HG02763 (cell line): ENCODE measurements around the gene RNF180.
A peak's percentile ranks its signal among the peaks of the same experiment; 100 is the strongest.
"Not testable (repeated sequence)": the region's sequence is repeated elsewhere in the genome, so short reads cannot be mapped to it uniquely, and the experiment has no call there.

Source experiments
- ATAC-seq: cut with Tn5 transposase; IDR thresholded peaks from one replicate; pipeline ENCODE4 v1.9.1; 2021; ENCODE audit warnings: mild to moderate bottlenecking, moderate library complexity; ENCODE audit not compliant: unreplicated experiment

The RNF180 gene

GRCh38 chr5:64180661-64181343 is 15.2 kb downstream of the RNF180 start:
- ATAC-seq = no peak

GRCh38 chr5:64181440-64181839 is 15.8 kb downstream of the RNF180 start:
- ATAC-seq = no peak

- ATAC-seq = no peak
Observed at GRCh38 chr5:64183956-64184355, 18.3 kb downstream of the RNF180 start.

- no peak for ATAC-seq
Observed at GRCh38 chr5:64184832-64185231, 19.2 kb downstream of the RNF180 start.

GRCh38 chr5:64188776-64189175 is 23.1 kb downstream of the RNF180 start:
- ATAC-seq = no peak

GRCh38 chr5:64190562-64191306 is 25.1 kb downstream of the RNF180 start:
- no peak for ATAC-seq

GRCh38 chr5:64195981-64196380 is 30.3 kb downstream of the RNF180 start:
- ATAC-seq = no peak

- no peak for ATAC-seq
Observed at GRCh38 chr5:64199425-64199824, 33.8 kb downstream of the RNF180 start.

- no peak for ATAC-seq
Observed at GRCh38 chr5:64201996-64202395, 36.4 kb downstream of the RNF180 start.

GRCh38 chr5:64206653-64207052 is 41.0 kb downstream of the RNF180 start:
- no peak for ATAC-seq

GRCh38 chr5:64207978-64208377 is 42.3 kb downstream of the RNF180 start:
- no peak for ATAC-seq

GRCh38 chr5:64209353-64209752 is 43.7 kb downstream of the RNF180 start:
- ATAC-seq = no peak

GRCh38 chr5:64210866-64211265 is 45.2 kb downstream of the RNF180 start:
- no peak for ATAC-seq

GRCh38 chr5:64213011-64213410 is 47.4 kb downstream of the RNF180 start:
- no peak for ATAC-seq

- ATAC-seq = no peak
Observed at GRCh38 chr5:64213531-64213930, 47.9 kb downstream of the RNF180 start.

- no peak for ATAC-seq
Observed at GRCh38 chr5:64214132-64214531, 48.5 kb downstream of the RNF180 start.

- no peak for ATAC-seq
Observed at GRCh38 chr5:64221911-64222310, 56.3 kb downstream of the RNF180 start.

- not testable (repeated sequence) for ATAC-seq
Observed at GRCh38 chr5:64225286-64225981, 59.8 kb downstream of the RNF180 start.

- ATAC-seq = not testable (repeated sequence)
Observed at GRCh38 chr5:64227131-64227537, 61.5 kb downstream of the RNF180 start.

- peak; percentile 64 for ATAC-seq
Observed at GRCh38 chr5:64229163-64229774, 63.6 kb downstream of the RNF180 start.

- no peak for ATAC-seq
Observed at GRCh38 chr5:64260756-64261155, 95.1 kb downstream of the RNF180 start.
